GM23338 (cell line): ENCODE results near the gene LRRC58. TPM values are rescaled to one million over a fixed set of nuclear protein-coding genes. Genes with fewer than 3 reads are reported as not detected.

ENCODE experiments used
- ATAC-seq: fragments of 200-7000 bp; cut with Tn5 transposase; 3 replicates; pipeline ENCODE4 v1.9.1; 2020
- DNase-seq: peaks from one replicate; pipeline ENCODE4 v3.0.0-alpha.2; 2015; ENCODE audit warnings: low spot score
- H2AFZ ChIP-seq: fragments of 200-600 bp; sonication (generic); 2 replicates; pipeline ENCODE4 v1.8.0; 2016; ENCODE audit warnings: antibody characterized with exemption, mild to moderate bottlenecking, moderate library complexity
- H3F3A ChIP-seq: fragments of 200-600 bp; sonication (generic); replicated peaks from 2 replicates; pipeline ENCODE4 v1.8.0; 2017; ENCODE audit warnings: antibody characterized with exemption, mixed run types, low read depth
- H3K27ac ChIP-seq: fragments of 200-600 bp; sonication (generic); 2 replicates; pipeline ENCODE4 v1.6.1; 2016; ENCODE audit warnings: low read depth
- H3K27me3 ChIP-seq: fragments of 200-600 bp; sonication (generic); 2 replicates; pipeline ENCODE4 v1.8.0; 2016; ENCODE audit warnings: mild to moderate bottlenecking, mixed run types, moderate library complexity; ENCODE audit not compliant: insufficient read depth
- H3K36me3 ChIP-seq: fragments of 200-600 bp; sonication (generic); 2 replicates; pipeline ENCODE4 v1.8.0; 2016; ENCODE audit warnings: mild to moderate bottlenecking; ENCODE audit not compliant: insufficient read depth
- H3K4me1 ChIP-seq: fragments of 200-600 bp; sonication (generic); 2 replicates; pipeline ENCODE4 v1.8.0; 2016; ENCODE audit warnings: mild to moderate bottlenecking, moderate library complexity; ENCODE audit not compliant: insufficient read depth
- H3K4me2 ChIP-seq: fragments of 200-600 bp; sonication (generic); 2 replicates; pipeline ENCODE4 v1.7.1; 2017; ENCODE audit warnings: mixed run types
- H3K4me3 ChIP-seq: fragments of 200-600 bp; sonication (generic); 2 replicates; pipeline ENCODE4 v1.6.1; 2016; ENCODE audit warnings: mixed run types
- H3K79me2 ChIP-seq: fragments of 200-600 bp; sonication (generic); replicated peaks from 2 replicates; pipeline ENCODE4 v1.8.0; 2017; ENCODE audit warnings: mild to moderate bottlenecking; ENCODE audit not compliant: insufficient read depth
- H3K9me2 ChIP-seq: fragments of 200-600 bp; sonication (generic); 2 replicates; pipeline ENCODE4 v1.8.0; 2017; ENCODE audit not compliant: insufficient read depth
- H4K20me1 ChIP-seq: fragments of 200-600 bp; sonication (generic); replicated peaks from 2 replicates; pipeline ENCODE4 v1.8.0; 2017; ENCODE audit warnings: mild to moderate bottlenecking; ENCODE audit not compliant: insufficient read depth
- H3K27ac Mint-ChIP-seq: 2 replicates; pipeline ENCODE4 v1.8.0; 2020; ENCODE audit warnings: inconsistent platforms, mild to moderate bottlenecking, moderate library complexity, mixed read lengths
- H3K27me3 Mint-ChIP-seq: 3 replicates; pipeline ENCODE4 v1.8.0; 2022; ENCODE audit warnings: low read depth, mild to moderate bottlenecking, moderate library complexity, mixed read lengths, inconsistent platforms; ENCODE audit not compliant: insufficient read depth, poor library complexity
- H3K36me3 Mint-ChIP-seq: 3 replicates; pipeline ENCODE4 v1.8.0; 2021; ENCODE audit warnings: low read depth, mild to moderate bottlenecking, inconsistent platforms, moderate library complexity, mixed read lengths
- H3K4me1 Mint-ChIP-seq: 3 replicates; pipeline ENCODE4 v1.8.0; 2020; ENCODE audit warnings: mild to moderate bottlenecking, inconsistent platforms, mixed read lengths
- H3K4me3 Mint-ChIP-seq: 3 replicates; pipeline ENCODE4 v1.8.0; 2021; ENCODE audit warnings: moderate library complexity, mild to moderate bottlenecking, inconsistent platforms, mixed read lengths
- H3K9me3 Mint-ChIP-seq: 3 replicates; pipeline ENCODE4 v1.8.0; 2020; ENCODE audit warnings: moderate library complexity, mild to moderate bottlenecking, inconsistent platforms, mixed read lengths
- CREB1 ChIP-seq: fragments of 250-450 bp; sonication (Bioruptor Pico); IDR thresholded peaks from 2 replicates; pipeline ENCODE4 v1.5.0; 2020; ENCODE audit warnings: low read depth, mild to moderate bottlenecking, moderate library complexity
- ETS1 ChIP-seq: IDR thresholded peaks from 2 replicates; pipeline ENCODE4 v1.6.1; 2016; ENCODE audit warnings: antibody characterized with exemption
- JUNB ChIP-seq: IDR thresholded peaks from one replicate; pipeline ENCODE4 v1.6.1; 2016; ENCODE audit warnings: antibody characterized with exemption; ENCODE audit not compliant: unreplicated experiment
- POLR2AphosphoS5 ChIP-seq: IDR thresholded peaks from 2 replicates; pipeline ENCODE4 v1.6.1; 2016; ENCODE audit warnings: antibody characterized with exemption, low read depth
- REST ChIP-seq: IDR thresholded peaks from one replicate; pipeline ENCODE4 v1.6.1; 2018; ENCODE audit warnings: antibody characterized with exemption; ENCODE audit not compliant: unreplicated experiment
- ZNF114 ChIP-seq: fragments of 250-450 bp; sonication (Bioruptor Pico); IDR thresholded peaks from 2 replicates; pipeline ENCODE4 v1.5.0; 2020; ENCODE audit warnings: mild to moderate bottlenecking, moderate library complexity
- ZNF331 ChIP-seq: fragments of 250-450 bp; sonication (Bioruptor Pico); IDR thresholded peaks from 2 replicates; pipeline ENCODE4 v1.5.0; 2020; ENCODE audit warnings: low read depth, mild to moderate bottlenecking, moderate library complexity
- polyA plus RNA-seq: library from polyadenylated mRNA; unstranded; fragments of >200 nt; fragmentation: Nextera tagmentation; extraction: Ambion mirVana; gene quantifications from 2 replicates; pipeline ENCODE4 v1.2.1, GENCODE V29; 2016
- total RNA-seq: library from RNA; depleted of rRNA; stranded (reverse); fragments of >200 nt; shearing (Covaris generic); gene quantifications from 2 replicates; pipeline ENCODE4 v1.2.3, GENCODE V29; 2014
- TF ChIP-seq, protein P1 (sequence below), 2 experiments: fragments of 200-600 bp in 1 of 2; sonication (generic) in 1 of 2; conservative IDR thresholded peaks; 2 replicates each; pipeline versions ENCODE4 v1.5.1 to v1.6.1; 2016 to 2017; ENCODE audit warnings: antibody characterized with exemption in 2 of 2, low read depth in 2 of 2, mild to moderate bottlenecking in 2 of 2, moderate library complexity in 1 of 2

LRRC58 gene
- total and polyA plus RNA-seq, 2 experiments from 2014 or later: 7.0 to 23.8 TPM

DNA sequence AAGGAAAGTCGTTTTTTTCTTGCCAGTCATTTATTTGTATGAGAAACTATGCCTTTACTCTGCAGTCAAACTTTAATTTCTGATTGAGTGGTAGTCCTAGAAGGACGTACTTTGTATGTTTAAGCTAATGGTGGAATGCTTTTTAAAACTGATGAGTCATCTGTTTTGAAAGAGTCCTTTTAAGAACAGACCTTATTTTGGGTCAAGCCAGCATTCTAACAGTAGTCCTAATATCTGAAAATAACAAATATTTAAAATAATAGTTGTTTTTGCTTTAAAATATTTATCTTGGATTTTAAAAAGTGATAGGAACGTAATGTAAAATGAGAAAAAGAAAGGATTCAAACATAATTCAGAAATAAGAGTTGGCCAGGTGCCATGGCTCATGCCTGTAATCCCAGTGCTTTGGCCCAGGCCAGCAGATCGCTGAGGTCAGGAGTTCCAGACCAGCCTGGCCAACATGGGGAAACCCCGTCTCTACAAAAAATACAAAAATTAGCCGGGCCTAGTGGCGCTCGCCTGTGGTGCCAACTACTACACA, 1.3 kb upstream of the LRRC58 start:
- peak overlapping the region; percentile 93 for H3K4me2 ChIP-seq
- H3K36me3 ChIP-seq: no peaks in the 10 kb centered on the region
- peaks cover 10% of the 10 kb centered on the region for H3K4me1 ChIP-seq
- TF ChIP-seq ZNF331 (CRISPR knock-in tag) (no peak), CREB1 (CRISPR knock-in tag) (no peak), ZNF114 (CRISPR knock-in tag) (no peak), POLR2AphosphoS5 (no peak), ETS1 (no peak), JUNB (no peak), REST (no peak)
- TF ChIP-seq, protein P1, sequence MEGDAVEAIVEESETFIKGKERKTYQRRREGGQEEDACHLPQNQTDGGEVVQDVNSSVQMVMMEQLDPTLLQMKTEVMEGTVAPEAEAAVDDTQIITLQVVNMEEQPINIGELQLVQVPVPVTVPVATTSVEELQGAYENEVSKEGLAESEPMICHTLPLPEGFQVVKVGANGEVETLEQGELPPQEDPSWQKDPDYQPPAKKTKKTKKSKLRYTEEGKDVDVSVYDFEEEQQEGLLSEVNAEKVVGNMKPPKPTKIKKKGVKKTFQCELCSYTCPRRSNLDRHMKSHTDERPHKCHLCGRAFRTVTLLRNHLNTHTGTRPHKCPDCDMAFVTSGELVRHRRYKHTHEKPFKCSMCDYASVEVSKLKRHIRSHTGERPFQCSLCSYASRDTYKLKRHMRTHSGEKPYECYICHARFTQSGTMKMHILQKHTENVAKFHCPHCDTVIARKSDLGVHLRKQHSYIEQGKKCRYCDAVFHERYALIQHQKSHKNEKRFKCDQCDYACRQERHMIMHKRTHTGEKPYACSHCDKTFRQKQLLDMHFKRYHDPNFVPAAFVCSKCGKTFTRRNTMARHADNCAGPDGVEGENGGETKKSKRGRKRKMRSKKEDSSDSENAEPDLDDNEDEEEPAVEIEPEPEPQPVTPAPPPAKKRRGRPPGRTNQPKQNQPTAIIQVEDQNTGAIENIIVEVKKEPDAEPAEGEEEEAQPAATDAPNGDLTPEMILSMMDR (conservative IDR thresholded peaks at IDR 0.05; ENCODE audit: low read depth in 2 of 2): no peak
- H3K9me2 ChIP-seq: no peaks in the 10 kb centered on the region
- peaks cover 4% of the 10 kb centered on the region; the same call in 1 of the 2 replicates for H4K20me1 ChIP-seq
- H3K4me3 Mint-ChIP-seq: peak overlapping the region; percentile 89; the same call in 2 of the 3 replicates
- H2AFZ ChIP-seq: no peak overlapping the region
- peak; percentile 10 for DNase-seq
- H3K4me3 ChIP-seq: no peak overlapping the region
- no peak for ATAC-seq
- no peaks in the 10 kb centered on the region for H3K9me3 Mint-ChIP-seq
- no peak overlapping the region for H3K27ac ChIP-seq
- peaks cover 9% of the 10 kb centered on the region for H3K27me3 Mint-ChIP-seq
- H3F3A ChIP-seq: no peaks in the 10 kb centered on the region; the same call in 1 of the 2 replicates
- peaks cover 21% of the 10 kb centered on the region for H3K4me1 Mint-ChIP-seq
- no peak overlapping the region for H3K27ac Mint-ChIP-seq
- H3K27me3 ChIP-seq: peaks cover 22% of the 10 kb centered on the region
- H3K36me3 Mint-ChIP-seq: peaks cover 6% of the 10 kb centered on the region; the same call in 2 of the 3 replicates
- H3K79me2 ChIP-seq: peaks cover 26% of the 10 kb centered on the region

- H3K27me3 ChIP-seq: peaks cover 22% of the 10 kb centered on the region
- peaks cover 33% of the 10 kb centered on the region for H3K79me2 ChIP-seq
- peaks cover 4% of the 10 kb centered on the region; the same call in 1 of the 2 replicates for H4K20me1 ChIP-seq
- peaks cover 9% of the 10 kb centered on the region for H3K27me3 Mint-ChIP-seq
- ATAC-seq: no peak
- H3K4me2 ChIP-seq: peak overlapping the region; percentile 93
- H3K4me1 Mint-ChIP-seq: peaks cover 21% of the 10 kb centered on the region
- no peaks in the 10 kb centered on the region for H3K9me2 ChIP-seq
- no peaks in the 10 kb centered on the region for H3K9me3 Mint-ChIP-seq
- H3K4me1 ChIP-seq: peaks cover 10% of the 10 kb centered on the region
- H3K27ac ChIP-seq: no peak overlapping the region
- H3K36me3 ChIP-seq: no peaks in the 10 kb centered on the region
- peak overlapping the region; percentile 89 for H3K4me3 Mint-ChIP-seq
- no peak overlapping the region; the same call in 1 of the 2 replicates for H3K27ac Mint-ChIP-seq
- no peak for DNase-seq
- peak overlapping the region; percentile 84 for H3K4me3 ChIP-seq
- no peaks in the 10 kb centered on the region; the same call in 1 of the 2 replicates for H3F3A ChIP-seq
- peaks cover 6% of the 10 kb centered on the region; the same call in 2 of the 3 replicates for H3K36me3 Mint-ChIP-seq
- peak overlapping the region; percentile 79 for H2AFZ ChIP-seq
- no peak for TF ChIP-seq REST
- no peak for TF ChIP-seq ETS1
- no peak for TF ChIP-seq ZNF114 (CRISPR knock-in tag)
- TF ChIP-seq ZNF331 (CRISPR knock-in tag): no peak
- TF ChIP-seq CREB1 (CRISPR knock-in tag): no peak
- no peak for TF ChIP-seq POLR2AphosphoS5
- TF ChIP-seq JUNB: no peak
Measured at GRCh38 chr3:120349855-120350125, 636 bp upstream of the LRRC58 start.
